HK-2 (cell line): ENCODE data around the gene CLIC6.
A peak's percentile ranks its signal among the peaks of the same experiment; 100 is the strongest.
"Not testable (repeated sequence)": the region's sequence is repeated elsewhere in the genome, so short reads cannot be mapped to it uniquely, and the experiment has no call there.

ENCODE experiments used
- DNase-seq: peaks from one replicate; pipeline ENCODE4 v3.0.0-alpha.2; 2018; ENCODE audit not compliant: unreplicated experiment

Gene CLIC6

GRCh38 chr21:34653522-34653921, 15.3 kb upstream of the CLIC6 start:
- DNase-seq = no peak

GRCh38 chr21:34661848-34662247, 6.9 kb upstream of the CLIC6 start:
- DNase-seq = no peak

- DNase-seq = no peak
These were observed 1.0 kb upstream of the CLIC6 start for GRCh38 chr21:34667761-34668160.

GRCh38 chr21:34669149-34669879, 520 bp downstream of the CLIC6 start:
- no peak for DNase-seq

GRCh38 chr21:34669880-34670219, 1.1 kb downstream of the CLIC6 start:
- DNase-seq = not testable (repeated sequence)

DNA sequence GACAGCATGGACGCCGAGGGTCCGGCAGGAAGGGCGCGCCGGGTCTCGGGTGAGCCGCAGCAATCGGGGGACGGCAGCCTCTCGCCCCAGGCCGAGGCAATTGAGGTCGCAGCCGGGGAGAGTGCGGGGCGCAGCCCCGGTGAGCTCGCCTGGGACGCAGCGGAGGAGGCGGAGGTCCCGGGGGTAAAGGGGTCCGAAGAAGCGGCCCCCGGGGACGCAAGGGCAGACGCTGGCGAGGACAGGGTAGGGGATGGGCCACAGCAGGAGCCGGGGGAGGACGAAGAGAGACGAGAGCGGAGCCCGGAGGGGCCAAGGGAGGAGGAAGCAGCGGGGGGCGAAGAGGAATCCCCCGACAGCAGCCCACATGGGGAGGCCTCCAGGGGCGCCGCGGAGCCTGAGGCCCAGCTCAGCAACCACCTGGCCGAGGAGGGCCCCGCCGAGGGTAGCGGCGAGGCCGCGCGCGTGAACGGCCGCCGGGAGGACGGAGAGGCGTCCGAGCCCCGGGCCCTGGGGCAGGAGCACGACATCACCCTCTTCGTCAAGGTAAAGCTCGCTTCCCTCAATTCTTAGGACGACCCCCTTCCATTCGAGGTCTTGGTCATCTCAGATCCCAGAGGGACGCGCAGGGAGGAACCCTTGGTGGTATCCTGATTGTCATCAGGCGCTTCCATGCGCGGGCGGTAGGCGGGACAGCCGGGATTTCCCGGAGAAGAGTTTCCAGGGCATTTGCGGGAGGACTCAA, 1.6 kb downstream of the CLIC6 start:
- peak; percentile 1 for DNase-seq

DNA sequence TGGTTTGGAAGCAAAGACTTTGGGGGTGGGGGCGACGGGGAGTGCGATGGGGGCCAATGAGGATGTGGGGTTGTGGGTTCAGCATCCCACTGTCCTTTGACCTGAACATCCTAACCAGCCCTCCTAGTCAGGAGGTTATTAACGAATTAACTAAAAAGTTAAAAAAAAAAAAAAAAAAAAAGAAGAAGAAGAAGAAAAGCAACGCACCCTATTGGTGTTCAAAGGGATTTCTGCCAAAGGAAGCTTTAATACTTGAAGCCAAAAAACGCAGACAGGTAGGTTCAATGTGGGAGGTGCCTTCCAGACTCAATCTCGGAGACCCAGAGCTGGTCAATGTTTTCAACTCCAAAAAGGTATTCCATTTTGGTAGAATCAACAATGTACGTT, 2.2 kb downstream of the CLIC6 start:
- DNase-seq = no peak

DNA sequence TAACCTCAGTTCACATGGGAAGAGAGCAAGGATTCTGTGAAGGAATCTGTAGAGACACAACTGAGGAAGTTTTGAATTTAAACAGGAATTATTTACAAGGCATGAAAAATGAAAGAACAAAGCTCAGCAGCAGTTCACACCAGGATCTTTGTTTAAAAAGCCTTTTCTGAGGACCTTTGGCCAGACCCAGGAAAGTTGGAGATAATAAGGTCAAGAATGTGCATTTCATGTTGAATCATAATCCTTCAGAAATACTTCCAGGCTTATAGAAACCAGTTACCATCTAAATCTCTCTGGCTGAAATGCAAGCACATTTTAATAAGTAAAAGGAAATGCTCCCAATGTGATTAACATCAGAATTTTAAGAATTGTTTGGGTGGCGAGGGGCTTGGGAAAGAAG, 2.7 kb downstream of the CLIC6 start:
- DNase-seq = no peak

DNA sequence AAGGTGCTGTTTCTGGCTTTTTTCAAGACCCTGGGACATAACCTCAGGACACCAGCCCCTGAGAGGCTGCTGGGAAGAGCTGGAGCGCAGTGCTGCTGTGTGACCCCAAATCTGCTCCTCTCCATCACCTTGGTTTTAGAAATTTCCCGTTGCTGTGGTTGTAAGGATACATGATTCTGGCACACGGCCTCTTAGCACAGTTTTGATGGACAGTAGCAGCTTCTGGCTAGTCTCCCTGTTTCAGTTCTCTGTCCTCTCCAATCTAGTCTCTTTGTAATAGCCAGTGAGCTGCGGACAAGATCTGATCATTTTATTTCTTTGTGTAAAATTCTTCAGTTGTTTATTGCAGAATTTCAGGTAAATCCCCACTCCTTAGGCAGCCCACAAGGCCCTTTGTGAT, 3.1 kb downstream of the CLIC6 start:
- no peak for DNase-seq

DNA sequence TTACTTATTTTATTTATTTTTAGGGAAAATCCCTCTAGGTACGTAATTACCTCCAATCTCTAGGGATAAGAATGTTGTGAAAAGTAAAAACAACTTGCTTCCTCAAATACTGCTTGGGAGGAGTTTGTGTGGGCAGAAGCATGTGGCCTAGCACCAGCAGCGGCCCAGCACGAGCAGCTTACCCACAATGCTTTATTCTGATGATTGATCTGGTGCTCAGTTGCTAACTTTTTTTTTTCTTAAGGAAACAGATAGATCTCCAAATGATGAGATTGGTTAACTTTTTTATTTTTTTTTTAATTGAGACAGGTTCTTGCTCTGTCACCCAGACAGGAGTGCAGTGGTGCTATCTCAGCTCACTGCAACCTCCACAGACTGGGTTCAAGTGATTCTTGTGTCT, 4.2 kb downstream of the CLIC6 start:
- no peak for DNase-seq

GRCh38 chr21:34674468-34674867, 5.7 kb downstream of the CLIC6 start:
- no peak for DNase-seq

- no peak for DNase-seq
These were observed 7.1 kb downstream of the CLIC6 start for GRCh38 chr21:34675871-34676270.

GRCh38 chr21:34679051-34679450, 10.3 kb downstream of the CLIC6 start:
- DNase-seq = no peak

- DNase-seq = no peak
These were observed 15.5 kb downstream of the CLIC6 start for GRCh38 chr21:34684174-34684876.

- DNase-seq = no peak
These were observed 18.3 kb downstream of the CLIC6 start for GRCh38 chr21:34687065-34687464.

- DNase-seq = no peak
These were observed 19.0 kb downstream of the CLIC6 start for GRCh38 chr21:34687745-34688144.

GRCh38 chr21:34688145-34688544, 19.4 kb downstream of the CLIC6 start:
- DNase-seq = no peak

DNA sequence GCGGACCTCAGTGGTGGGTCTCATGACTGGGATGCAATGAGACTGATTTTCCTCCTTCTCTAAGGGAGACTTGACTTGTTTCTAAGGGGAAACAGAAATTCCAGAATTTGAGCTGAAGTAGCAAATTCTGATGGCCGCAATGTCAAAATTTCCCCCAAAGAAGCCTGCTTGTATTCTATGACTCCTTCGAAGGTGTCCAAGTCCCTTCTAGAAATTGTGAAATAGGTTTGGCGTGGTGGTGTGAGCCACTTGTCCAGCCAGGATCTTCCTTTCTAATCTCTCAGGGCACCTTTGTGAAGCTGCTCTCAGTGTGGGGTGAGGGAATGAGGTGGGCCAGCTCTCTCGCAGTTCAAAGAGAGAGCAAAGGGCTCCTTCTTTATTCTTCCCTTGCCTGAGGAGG, 19.9 kb downstream of the CLIC6 start:
- no peak for DNase-seq

- DNase-seq = no peak
These were observed 21.4 kb downstream of the CLIC6 start for GRCh38 chr21:34690041-34690792.

DNA sequence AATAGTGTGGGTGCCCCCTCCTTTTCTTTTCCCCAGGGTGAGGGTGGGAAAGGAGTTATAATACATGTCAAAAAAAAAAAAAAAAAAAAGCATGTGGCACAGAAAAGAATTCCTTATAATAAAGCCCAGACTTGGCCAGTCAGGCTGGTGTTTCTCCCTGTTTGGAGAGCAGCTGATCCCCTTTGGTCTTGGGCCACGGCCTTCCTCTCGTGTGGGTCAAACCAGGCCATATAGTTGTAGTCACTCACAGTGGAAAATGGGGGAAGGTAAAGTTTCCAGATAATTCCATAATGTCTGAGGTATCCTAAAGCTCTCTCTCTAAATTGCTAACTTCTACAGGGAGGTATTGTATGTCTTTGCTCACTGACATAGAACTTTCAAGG, 22.0 kb downstream of the CLIC6 start:
- DNase-seq = no peak

DNA sequence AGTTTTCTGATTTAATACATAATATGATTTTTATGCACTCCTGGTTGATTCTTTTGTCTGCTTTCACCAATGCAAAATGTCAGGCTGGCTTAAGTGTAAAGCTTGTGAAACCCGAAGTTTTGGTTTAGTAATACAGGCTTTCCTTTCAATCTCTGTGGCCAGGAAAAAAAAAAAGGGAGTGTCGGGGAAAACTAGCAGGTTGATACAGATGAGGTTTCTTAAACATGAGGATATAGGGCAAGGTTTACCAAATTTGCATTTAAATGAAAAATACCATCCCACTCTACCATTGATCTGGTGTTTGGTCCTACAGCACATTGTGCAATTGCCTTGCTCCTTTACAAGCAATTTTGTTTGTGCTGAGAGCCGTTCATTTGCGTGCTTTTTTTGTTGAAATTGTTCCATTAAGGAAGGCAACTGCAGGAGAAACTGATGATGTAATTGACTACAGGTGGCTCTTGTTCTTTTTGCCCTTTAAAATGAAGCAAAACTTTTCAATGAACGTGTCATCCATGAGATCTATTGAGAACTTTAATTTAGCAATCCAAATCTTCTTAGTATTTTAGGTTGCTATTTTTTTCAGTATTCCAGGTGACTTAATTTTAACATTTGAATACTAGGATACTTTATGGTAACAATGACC, 22.7 kb downstream of the CLIC6 start:
- DNase-seq = no peak
